SK-N-SH (cell line): Measurements from ENCODE around the gene IL17RB. TPM values are rescaled to one million over a fixed set of nuclear protein-coding genes. Genes with fewer than 3 reads are reported as not detected.
A peak's percentile ranks its signal among the peaks of the same experiment; 100 is the strongest.

Experiments used
- CTCF ChIA-PET: fragments of 300-600, 350-600 bp; formaldehyde crosslinking; extraction: SDS; loops from one replicate; lab custom pipeline; 2021; lab: Yijun Ruan, JAX
- POLR2A ChIA-PET: fragments of 350-600 bp; sonication (Branson Sonifier 250); formaldehyde crosslinking; extraction: SDS; loops from one replicate; lab custom pipeline; 2020; ENCODE audit warnings: antibody characterized with exemption, inconsistent platforms; lab: Yijun Ruan, JAX
- DNase-seq: peaks from one replicate; pipeline ENCODE4 v3.0.0; 2012
- H2AFZ ChIP-seq: fragments of 200-600 bp; sonication (generic); 2 replicates; pipeline ENCODE4 v1.8.1; 2016; ENCODE audit warnings: antibody characterized with exemption, mild to moderate bottlenecking, low read depth
- H3F3A ChIP-seq: fragments of 200-600 bp; sonication (generic); replicated peaks from 2 replicates; pipeline ENCODE3; 2016; ENCODE audit warnings: antibody characterized with exemption, mild to moderate bottlenecking; ENCODE audit not compliant: insufficient read depth
- H3K27ac ChIP-seq, 2 experiments: fragments of 200-500 bp in 1 of 2; fragments of 200-600 bp in 1 of 2; sonication (Bioruptor generic) in 1 of 2; sonication (generic), shearing (Covaris generic) in 1 of 2; 2 replicates each; pipeline versions ENCODE4 v1.5.1 to v1.6.1; 2014 to 2016; ENCODE audit warnings: low read depth in 2 of 2, inconsistent platforms in 1 of 2, low read length in 1 of 2, mild to moderate bottlenecking in 1 of 2, mixed read lengths in 1 of 2
- H3K27me3 ChIP-seq: fragments of 200-600 bp; sonication (generic), shearing (Covaris generic); 2 replicates; pipeline ENCODE4 v1.6.1; 2016; ENCODE audit warnings: mixed run types; ENCODE audit not compliant: insufficient read depth
- H3K36me3 ChIP-seq, 2 experiments: fragments of 200-500 bp in 1 of 2; fragments of 200-600 bp in 1 of 2; sonication (Bioruptor generic) in 1 of 2; sonication (generic) in 1 of 2; replicated peaks in 1 of 2; 2 replicates each; pipeline versions ENCODE3 to v1.5.1; 2014 to 2016; ENCODE audit warnings: low read length in 1 of 2, mild to moderate bottlenecking in 1 of 2; ENCODE audit not compliant: insufficient read depth in 2 of 2, control insufficient read depth in 1 of 2
- H3K4me1 ChIP-seq, 2 experiments: fragments of 200-500 bp in 1 of 2; fragments of 200-600 bp in 1 of 2; sonication (Bioruptor generic) in 1 of 2; sonication (generic), shearing (Covaris generic) in 1 of 2; 2 replicates each; pipeline versions ENCODE4 v1.5.1 to v1.6.1; 2014 to 2016; ENCODE audit warnings: low read depth in 1 of 2, low read length in 1 of 2, mixed run types in 1 of 2; ENCODE audit not compliant: insufficient read depth in 2 of 2, control insufficient read depth in 1 of 2
- H3K4me2 ChIP-seq: fragments of 200-600 bp; sonication (generic), shearing (Covaris generic); 2 replicates; pipeline ENCODE4 v1.6.1; 2017; ENCODE audit warnings: mixed run types
- H3K4me3 ChIP-seq, 2 experiments: fragments of 200-500 bp in 1 of 2; fragments of 200-600 bp in 1 of 2; sonication (Bioruptor generic) in 1 of 2; sonication (generic), shearing (Covaris generic) in 1 of 2; 2 replicates each; pipeline versions ENCODE4 v1.5.1 to v1.8.1; 2014 to 2016; ENCODE audit warnings: low read depth in 2 of 2, inconsistent platforms in 1 of 2, low read length in 1 of 2, mild to moderate bottlenecking in 1 of 2, mixed read lengths in 1 of 2, moderate library complexity in 1 of 2
- H3K79me2 ChIP-seq: fragments of 200-600 bp; sonication (generic); 2 replicates; pipeline ENCODE4 v1.8.1; 2017; ENCODE audit warnings: mild to moderate bottlenecking; ENCODE audit not compliant: insufficient read depth
- H3K9ac ChIP-seq: fragments of 200-600 bp; sonication (generic); 2 replicates; pipeline ENCODE4 v1.6.1; 2017; ENCODE audit warnings: mixed run types
- H3K9me2 ChIP-seq: fragments of 200-600 bp; sonication (generic); 2 replicates; pipeline ENCODE4 v1.6.1; 2017; ENCODE audit warnings: mixed run types
- H3K9me3 ChIP-seq: fragments of 200-600 bp; sonication (generic); 2 replicates; pipeline ENCODE4 v1.6.1; 2017; ENCODE audit warnings: mixed run types, mild to moderate bottlenecking, moderate library complexity
- H4K20me1 ChIP-seq: fragments of 200-600 bp; sonication (generic); 2 replicates; pipeline ENCODE4 v1.6.1; 2017; ENCODE audit warnings: mild to moderate bottlenecking, mixed run types; ENCODE audit not compliant: insufficient read depth
- CTCF ChIP-seq: fragments of 200-600 bp; sonication (generic); IDR thresholded peaks from 2 replicates; pipeline ENCODE4 v1.6.1; 2017; ENCODE audit warnings: antibody characterized with exemption, mild to moderate bottlenecking, moderate library complexity
- ELF1 ChIP-seq: IDR thresholded peaks from 2 replicates; pipeline ENCODE4 v1.4.0; 2012
- FOSL2 ChIP-seq: IDR thresholded peaks from 2 replicates; pipeline ENCODE4 v1.4.0; 2012; ENCODE audit warnings: low read depth, mild to moderate bottlenecking, moderate library complexity, borderline replicate concordance
- GABPA ChIP-seq: IDR thresholded peaks from 2 replicates; pipeline ENCODE4 v1.4.0; 2012; ENCODE audit warnings: low read depth, mild to moderate bottlenecking
- JUND ChIP-seq: IDR thresholded peaks from 2 replicates; pipeline ENCODE4 v1.4.0; 2012
- MEF2A ChIP-seq: IDR thresholded peaks from 2 replicates; pipeline ENCODE4 v1.4.0; 2012; ENCODE audit warnings: low read depth, borderline replicate concordance
- RAD21 ChIP-seq: IDR thresholded peaks from 2 replicates; pipeline ENCODE4 v1.6.1; 2012; ENCODE audit warnings: mild to moderate bottlenecking, low read length
- REST ChIP-seq: IDR thresholded peaks from 2 replicates; pipeline ENCODE4 v1.6.1; 2012; ENCODE audit warnings: mild to moderate bottlenecking, low read depth, low read length, moderate library complexity
- RXRA ChIP-seq: IDR thresholded peaks from 2 replicates; pipeline ENCODE4 v1.4.0; 2012; ENCODE audit warnings: low read depth, mild to moderate bottlenecking, borderline replicate concordance
- SIN3A ChIP-seq: IDR thresholded peaks from 2 replicates; pipeline ENCODE4 v1.6.1; 2012; ENCODE audit warnings: low read depth, mild to moderate bottlenecking, low read length, moderate library complexity, borderline replicate concordance
- SMC3 ChIP-seq: IDR thresholded peaks from 2 replicates; pipeline ENCODE4 v1.6.1; 2012; ENCODE audit warnings: low read depth, low read length, improper control_type of control experiment
- TAF1 ChIP-seq: IDR thresholded peaks from 2 replicates; pipeline ENCODE4 v1.6.1; 2012; ENCODE audit warnings: low read depth, mild to moderate bottlenecking, low read length, moderate library complexity, borderline replicate concordance
- TEAD4 ChIP-seq: IDR thresholded peaks from 2 replicates; pipeline ENCODE4 v1.4.0; 2012; ENCODE audit warnings: mild to moderate bottlenecking, borderline replicate concordance; ENCODE audit not compliant: insufficient read depth
- USF2 ChIP-seq: fragments of 150-350 bp; IDR thresholded peaks from 2 replicates; pipeline ENCODE4 v1.6.1; 2017; ENCODE audit warnings: antibody characterized with exemption, low read length, low read depth, borderline replicate concordance
- WGBS: methylation state at CpG from one replicate; pipeline ENCODE4 v1.1.6; 2017; ENCODE audit warnings: low lambda C conversion rate; 5-methylcytosine and 5-hydroxymethylcytosine counted together
- polyA plus RNA-seq, 3 experiments: library from polyadenylated mRNA; depleted of rRNA; stranded (reverse); fragments of >200 nt; gene quantifications; 2 replicates each; pipeline ENCODE4 v1.2.3, GENCODE V29; 2012
- TF ChIP-seq, protein P1 (sequence below): IDR thresholded peaks from 2 replicates; pipeline ENCODE4 v1.4.0; 2012; ENCODE audit warnings: low read depth, borderline replicate concordance
- TF ChIP-seq, protein P2 (sequence below): IDR thresholded peaks from 2 replicates; pipeline ENCODE4; 2012

IL17RB gene
- polyA plus RNA-seq, 1 of the 3 experiments (the other 2 are of a cell fraction), result 0.10 TPM

GRCh38 chr3:53891497-53892285 is 45.3 kb downstream of the IL17RB start, which contains the start of gene SELENOK (continued):
- no peak for TF ChIP-seq REST
- TF ChIP-seq RXRA, result no peak
- TF ChIP-seq TAF1, result peak; percentile 77; the same call in 1 of the 2 replicates
- TF ChIP-seq, protein P1, sequence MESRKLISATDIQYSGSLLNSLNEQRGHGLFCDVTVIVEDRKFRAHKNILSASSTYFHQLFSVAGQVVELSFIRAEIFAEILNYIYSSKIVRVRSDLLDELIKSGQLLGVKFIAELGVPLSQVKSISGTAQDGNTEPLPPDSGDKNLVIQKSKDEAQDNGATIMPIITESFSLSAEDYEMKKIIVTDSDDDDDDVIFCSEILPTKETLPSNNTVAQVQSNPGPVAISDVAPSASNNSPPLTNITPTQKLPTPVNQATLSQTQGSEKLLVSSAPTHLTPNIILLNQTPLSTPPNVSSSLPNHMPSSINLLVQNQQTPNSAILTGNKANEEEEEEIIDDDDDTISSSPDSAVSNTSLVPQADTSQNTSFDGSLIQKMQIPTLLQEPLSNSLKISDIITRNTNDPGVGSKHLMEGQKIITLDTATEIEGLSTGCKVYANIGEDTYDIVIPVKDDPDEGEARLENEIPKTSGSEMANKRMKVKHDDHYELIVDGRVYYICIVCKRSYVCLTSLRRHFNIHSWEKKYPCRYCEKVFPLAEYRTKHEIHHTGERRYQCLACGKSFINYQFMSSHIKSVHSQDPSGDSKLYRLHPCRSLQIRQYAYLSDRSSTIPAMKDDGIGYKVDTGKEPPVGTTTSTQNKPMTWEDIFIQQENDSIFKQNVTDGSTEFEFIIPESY, result peak; percentile 26; the same call in 1 of the 2 replicates
- no peak for TF ChIP-seq JUND
- no peak for TF ChIP-seq TEAD4
- no peak for TF ChIP-seq FOSL2

DNA sequence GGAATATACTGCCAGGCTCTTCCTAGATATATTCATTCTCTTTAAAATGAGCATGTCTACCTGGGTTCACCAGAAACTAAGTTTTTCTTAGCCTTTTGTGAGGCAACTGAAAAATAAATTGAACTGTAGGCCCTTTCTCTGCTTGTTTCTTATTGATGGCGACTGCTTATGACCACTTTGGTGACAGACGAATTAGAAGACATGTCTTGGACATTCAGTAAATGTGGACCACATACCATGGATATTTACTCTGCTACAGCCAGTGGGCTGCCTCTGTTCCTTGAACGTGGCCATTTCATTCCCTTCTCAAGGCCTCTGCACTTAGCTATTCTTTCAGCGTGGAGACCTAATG is 45.9 kb downstream of the IL17RB start:
- Histone ChIP-seq H3K9me3 (no peaks in the 10 kb centered on the region), H4K20me1 (no peaks in the 10 kb centered on the region), H3K36me3 (peaks cover 7% of the 10 kb centered on the region in 2 experiments), H3K4me3 (peak overlapping the region; percentile 88 to 100), H3K9ac (peak overlapping the region; percentile 56), H3K4me2 (peak overlapping the region; percentile 85), H3K27ac (peak overlapping the region; percentile 78 to 81), H3K79me2 (peaks cover 41% of the 10 kb centered on the region), H3K4me1 (peaks cover 0 to 14% of the 10 kb centered on the region in 2 experiments; a peak in 2 of 4 replicates), H3F3A (peaks cover 7% of the 10 kb centered on the region), H2AFZ (peak overlapping the region; percentile 87), H3K27me3 (0 out of 2 replicates have a peak, but pooled peaks cover 3% of the 10 kb centered on the region), H3K9me2 (no peaks in the 10 kb centered on the region)
- ChIA-PET POLR2A (interaction anchor here (0.9 to 1.6 kb wide), 4 partner anchors 11 to 545 kb away, joined by 3 to 8 read pairs (median 4); partner anchors contain the start of genes ACTR8 and DCP1A), CTCF (interaction anchor here (1.1 to 1.2 kb wide), 2 partner anchors 46 to 517 kb away, joined by 3 to 5 read pairs; no protein-coding TSS in a partner anchor)
- DNase-seq, result no peak
- 53% methylated on average over 4 of the region's 4 CpGs for WGBS
- TF ChIP-seq MEF2A (no peak), ELF1 (no peak), CTCF (no peak), SIN3A (no peak), USF2 (no peak), SMC3 (no peak), GABPA (no peak), RAD21 (no peak), REST (no peak)
- TF ChIP-seq, protein P2, sequence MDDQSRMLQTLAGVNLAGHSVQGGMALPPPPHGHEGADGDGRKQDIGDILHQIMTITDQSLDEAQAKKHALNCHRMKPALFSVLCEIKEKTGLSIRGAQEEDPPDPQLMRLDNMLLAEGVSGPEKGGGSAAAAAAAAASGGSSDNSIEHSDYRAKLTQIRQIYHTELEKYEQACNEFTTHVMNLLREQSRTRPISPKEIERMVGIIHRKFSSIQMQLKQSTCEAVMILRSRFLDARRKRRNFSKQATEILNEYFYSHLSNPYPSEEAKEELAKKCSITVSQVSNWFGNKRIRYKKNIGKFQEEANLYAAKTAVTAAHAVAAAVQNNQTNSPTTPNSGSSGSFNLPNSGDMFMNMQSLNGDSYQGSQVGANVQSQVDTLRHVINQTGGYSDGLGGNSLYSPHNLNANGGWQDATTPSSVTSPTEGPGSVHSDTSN, result no peak
